GM12875 (cell line): ENCODE data around the gene KIAA1755.

Experiments used
- H3K4me3 ChIP-seq: one replicate; pipeline ENCODE4 v1.5.1; 2011; ENCODE audit warnings: low read depth, low read length, control low read depth
- TF ChIP-seq, protein P1 (sequence below): IDR thresholded peaks from 2 replicates; pipeline ENCODE4 v1.5.1; 2011; ENCODE audit warnings: low read depth, mild to moderate bottlenecking, control low read depth, inconsistent platforms, low read length, moderate library complexity, borderline replicate concordance; ENCODE audit not compliant: insufficient read depth

The KIAA1755 gene

DNA sequence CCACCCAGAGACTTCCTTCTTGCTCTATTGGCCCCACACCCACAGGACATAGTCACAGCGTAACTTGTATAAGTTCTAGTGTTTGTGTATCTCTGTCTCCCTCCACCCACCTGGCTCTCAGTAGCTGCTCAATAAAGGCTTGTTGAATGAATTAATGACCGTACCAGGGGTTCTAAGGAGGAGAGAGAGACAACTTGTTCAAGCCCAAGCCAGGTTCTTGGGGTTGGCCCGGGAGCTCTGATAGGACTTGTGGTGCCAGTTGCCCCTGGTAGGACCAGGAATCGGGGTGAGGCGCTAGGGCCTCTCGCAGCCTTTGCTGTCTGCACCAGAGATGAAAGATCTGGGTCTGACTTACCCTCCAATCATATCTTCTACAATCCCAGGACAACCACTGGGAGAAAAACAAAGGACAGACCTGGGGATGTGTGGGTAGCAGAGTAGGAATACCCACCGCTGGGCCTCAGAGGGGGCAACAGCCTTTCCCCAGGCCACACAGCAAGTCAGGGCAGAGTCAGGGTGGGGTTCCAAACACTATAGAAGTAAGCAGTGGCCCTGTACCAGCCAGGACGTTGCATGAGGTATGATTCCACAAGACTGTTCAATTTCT is 90.2 kb downstream of the KIAA1755 start:
- TF ChIP-seq, protein P1, sequence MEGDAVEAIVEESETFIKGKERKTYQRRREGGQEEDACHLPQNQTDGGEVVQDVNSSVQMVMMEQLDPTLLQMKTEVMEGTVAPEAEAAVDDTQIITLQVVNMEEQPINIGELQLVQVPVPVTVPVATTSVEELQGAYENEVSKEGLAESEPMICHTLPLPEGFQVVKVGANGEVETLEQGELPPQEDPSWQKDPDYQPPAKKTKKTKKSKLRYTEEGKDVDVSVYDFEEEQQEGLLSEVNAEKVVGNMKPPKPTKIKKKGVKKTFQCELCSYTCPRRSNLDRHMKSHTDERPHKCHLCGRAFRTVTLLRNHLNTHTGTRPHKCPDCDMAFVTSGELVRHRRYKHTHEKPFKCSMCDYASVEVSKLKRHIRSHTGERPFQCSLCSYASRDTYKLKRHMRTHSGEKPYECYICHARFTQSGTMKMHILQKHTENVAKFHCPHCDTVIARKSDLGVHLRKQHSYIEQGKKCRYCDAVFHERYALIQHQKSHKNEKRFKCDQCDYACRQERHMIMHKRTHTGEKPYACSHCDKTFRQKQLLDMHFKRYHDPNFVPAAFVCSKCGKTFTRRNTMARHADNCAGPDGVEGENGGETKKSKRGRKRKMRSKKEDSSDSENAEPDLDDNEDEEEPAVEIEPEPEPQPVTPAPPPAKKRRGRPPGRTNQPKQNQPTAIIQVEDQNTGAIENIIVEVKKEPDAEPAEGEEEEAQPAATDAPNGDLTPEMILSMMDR, result no peak

DNA sequence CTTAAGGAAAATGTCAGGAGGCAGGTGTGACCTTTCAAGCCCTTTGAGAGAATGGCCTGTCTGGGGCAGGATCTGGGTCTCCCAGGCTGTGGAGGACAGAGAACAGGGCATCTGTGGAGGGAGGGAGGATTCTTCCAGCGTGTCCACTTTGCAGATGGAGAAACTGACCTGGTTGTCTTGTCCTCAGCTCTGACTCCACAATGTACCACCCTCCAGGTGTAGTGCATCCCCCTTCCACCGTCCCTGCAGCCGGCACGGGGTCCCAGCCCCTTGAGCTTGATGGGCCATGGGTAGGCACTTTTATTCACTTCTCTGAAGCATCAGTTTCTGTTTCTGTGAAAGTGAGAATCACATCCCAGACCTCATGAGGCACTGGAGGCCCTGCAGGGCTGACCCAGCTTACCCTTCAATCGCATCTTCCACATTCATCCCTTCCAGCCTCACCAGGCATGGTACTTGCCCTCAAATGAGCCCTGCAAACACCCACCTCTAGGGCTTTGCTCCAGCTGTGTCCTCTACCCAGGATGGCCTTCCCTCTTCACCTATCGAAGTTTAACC is 90.8 kb downstream of the KIAA1755 start:
- no peak overlapping the region for H3K4me3 ChIP-seq
- TF ChIP-seq, protein P1, result no peak

More for the DNA sequence above, 90.2 kb downstream of the KIAA1755 start:
- no peak overlapping the region for H3K4me3 ChIP-seq

DNA sequence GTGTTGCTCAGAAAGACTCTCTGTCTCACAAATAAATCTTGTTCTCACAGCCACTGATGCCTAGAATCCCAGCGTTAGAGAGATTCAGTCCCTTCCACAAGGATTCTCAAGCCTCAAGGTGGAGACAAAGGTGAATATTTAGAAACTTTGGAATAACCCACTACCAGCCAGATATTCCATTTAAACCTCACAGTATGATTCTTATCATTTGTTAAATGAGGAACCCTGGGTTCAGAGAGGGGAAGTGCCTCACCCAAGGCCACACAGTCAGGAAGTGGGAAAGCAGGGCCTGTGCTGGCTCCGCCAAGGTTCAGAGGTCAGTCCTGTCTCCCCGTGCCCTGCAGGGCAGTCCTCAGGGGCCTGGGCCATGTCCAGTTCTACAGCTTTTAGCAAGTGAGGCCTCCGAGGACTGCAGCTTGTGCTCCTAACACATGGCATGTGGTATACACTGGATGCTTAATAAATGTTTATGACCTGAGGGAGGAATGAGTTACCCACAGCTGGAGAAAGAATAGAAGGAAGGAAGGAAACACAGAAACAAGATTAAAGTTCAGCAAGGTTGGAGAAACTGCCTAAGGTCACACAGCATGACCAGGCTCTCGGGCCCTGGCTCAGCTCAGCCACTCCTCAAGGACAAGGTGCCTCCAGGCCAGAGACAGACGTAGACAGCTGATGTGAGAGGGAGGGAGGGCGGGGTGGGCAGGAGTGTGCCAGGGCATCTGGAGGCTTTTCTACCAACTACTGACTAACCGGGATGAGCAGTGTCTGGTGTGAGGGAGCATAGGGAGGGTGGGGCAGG is 91.5 kb downstream of the KIAA1755 start:
- TF ChIP-seq, protein P1, result no peak
- H3K4me3 ChIP-seq, result no peak overlapping the region

DNA sequence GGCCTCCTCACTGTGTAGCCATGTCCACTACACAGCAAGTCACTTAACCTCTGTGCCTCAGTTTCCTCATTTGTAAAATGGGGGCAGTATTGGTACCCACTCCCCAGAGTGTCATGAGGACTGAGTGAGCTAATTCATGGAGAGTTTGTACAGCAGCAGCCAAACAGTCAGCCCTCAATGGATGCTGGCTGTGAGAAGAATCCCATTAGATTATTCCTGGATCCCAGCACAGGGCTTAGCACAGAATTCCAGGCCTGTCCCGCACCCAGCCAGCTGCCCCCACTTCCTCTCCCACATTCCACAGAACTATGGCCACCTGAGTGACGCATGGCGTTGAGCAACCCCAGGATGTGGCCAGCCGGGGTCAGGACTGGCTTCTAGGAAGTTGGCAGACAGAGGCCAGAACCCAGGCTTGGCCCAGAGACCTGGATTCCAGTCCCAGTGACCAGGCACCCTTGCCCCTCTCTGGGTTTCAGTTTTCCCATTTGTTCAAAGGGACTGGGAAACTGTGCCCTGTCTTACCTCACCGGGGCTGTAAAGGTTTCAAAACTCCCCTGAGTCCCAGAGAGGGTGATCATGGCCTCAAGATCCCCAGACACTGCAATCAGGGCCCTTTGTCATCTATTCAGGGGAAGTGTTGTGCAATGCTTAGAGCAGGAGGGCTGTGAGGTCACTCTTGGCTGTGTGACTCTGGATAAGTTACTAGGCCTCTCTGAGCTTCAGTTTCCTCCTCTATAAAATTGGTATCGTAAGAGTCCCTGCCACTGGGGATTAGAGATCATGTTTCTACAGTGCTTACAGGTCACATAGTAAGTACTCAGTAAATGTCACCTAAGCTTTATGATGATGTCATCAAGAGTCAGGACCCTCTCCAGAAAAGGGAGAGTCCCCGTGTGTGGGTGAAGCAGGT is 92.4 kb downstream of the KIAA1755 start:
- H3K4me3 ChIP-seq, result no peak overlapping the region
- TF ChIP-seq, protein P1, result no peak

DNA sequence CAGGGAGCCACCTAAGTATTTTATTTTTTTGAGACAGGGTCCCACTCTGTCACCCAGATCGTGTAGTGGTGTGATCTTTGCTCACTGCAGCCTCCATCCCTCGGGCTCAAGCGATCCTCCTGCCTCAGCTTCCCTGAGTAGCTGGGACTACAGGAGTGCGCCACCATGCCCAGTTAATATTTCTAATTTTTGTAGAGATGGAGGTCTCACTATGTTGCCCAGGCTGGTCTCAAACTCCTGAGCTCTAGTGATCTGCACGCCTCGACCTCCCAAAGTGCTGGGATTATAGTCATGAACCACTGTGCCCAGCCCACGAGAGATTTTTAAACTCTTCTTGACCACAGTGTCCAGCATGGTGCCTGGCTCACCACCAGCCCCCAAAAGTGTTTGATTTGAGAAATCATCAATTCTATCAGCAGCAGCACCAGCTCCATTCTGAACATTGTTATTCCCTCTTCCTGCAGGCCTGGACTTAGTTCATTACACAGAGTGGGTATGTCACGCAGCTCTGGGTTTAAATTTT is 93.1 kb downstream of the KIAA1755 start:
- TF ChIP-seq, protein P1, result no peak
- no peak overlapping the region for H3K4me3 ChIP-seq

DNA sequence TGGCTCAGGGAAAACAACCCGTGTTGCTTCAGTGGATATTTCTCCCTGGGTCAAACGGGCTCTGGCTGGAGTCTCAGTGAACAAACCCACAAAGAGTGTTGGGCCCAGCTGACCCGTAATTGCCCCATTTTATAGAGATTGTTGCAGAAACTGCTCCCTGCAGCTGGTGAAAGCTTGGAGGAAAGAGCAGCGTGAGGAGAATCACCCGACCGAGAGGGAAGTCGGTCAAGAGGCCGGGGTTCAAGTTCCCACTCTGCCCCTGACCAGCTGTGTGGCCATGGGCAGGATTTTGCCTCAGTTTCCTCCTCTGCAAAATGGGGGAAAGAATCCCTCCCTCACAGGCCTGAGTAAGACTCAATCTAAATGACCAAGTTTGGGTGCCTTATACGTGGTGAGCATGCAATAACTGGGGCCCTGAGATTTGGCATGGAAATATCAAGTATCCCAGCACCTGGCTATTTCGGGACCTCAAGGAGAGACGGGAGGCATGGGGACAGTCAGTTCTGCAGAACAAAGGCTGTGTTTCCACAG is 93.8 kb downstream of the KIAA1755 start:
- no peak overlapping the region for H3K4me3 ChIP-seq
- TF ChIP-seq, protein P1, result no peak
